ENCODE data around the gene LITAFD. TPM values are rescaled to one million over a fixed set of nuclear protein-coding genes. Genes with fewer than 3 reads are reported as not detected.
"Not testable (repeated sequence)": the region's sequence is repeated elsewhere in the genome, so short reads cannot be mapped to it uniquely, and the experiment has no call there.

Gene LITAFD
- total and polyA plus RNA-seq, 2 experiments from 2014 or later: not detected

- Mint-ChIP-seq H3K4me3 (no peak overlapping the region), H3K4me1 (peaks cover 16% of the 10 kb centered on the region), H3K27ac (no peak overlapping the region), H3K36me3 (ENCODE audit: low read depth) (peaks cover 6% of the 10 kb centered on the region), H3K27me3 (ENCODE audit: insufficient read depth, low read depth, poor library complexity) (peaks cover 21% of the 10 kb centered on the region), H3K9me3 (no peaks in the 10 kb centered on the region; the same call in 2 of the 3 replicates)
- TF ChIP-seq ZNF114 (CRISPR knock-in tag; IDR thresholded peaks at IDR 0.05) (no peak), JUNB (IDR thresholded peaks at IDR 0.05; ENCODE audit: unreplicated experiment) (no peak), POLR2AphosphoS5 (IDR thresholded peaks at IDR 0.05; ENCODE audit: low read depth) (no peak)
- H3F3A ChIP-seq (replicated peaks; ENCODE audit: low read depth): peaks cover 9% of the 10 kb centered on the region; the same call in 1 of the 2 replicates
- peaks cover 9% of the 10 kb centered on the region for H4K20me1 ChIP-seq (replicated peaks; ENCODE audit: insufficient read depth)
- peaks cover 8% of the 10 kb centered on the region for H3K4me1 ChIP-seq (ENCODE audit: insufficient read depth)
- ATAC-seq (no peak), DNase-seq (ENCODE audit: low spot score) (no peak)
- H3K79me2 ChIP-seq (replicated peaks; ENCODE audit: insufficient read depth): peaks cover 17% of the 10 kb centered on the region
- H3K4me2 ChIP-seq: no peak overlapping the region
- H3K9me2 ChIP-seq (ENCODE audit: insufficient read depth): no peaks in the 10 kb centered on the region
- H3K27ac ChIP-seq (ENCODE audit: low read depth): no peak overlapping the region
- no peak overlapping the region for H3K4me3 ChIP-seq
- no peak overlapping the region for H2AFZ ChIP-seq
- no peaks in the 10 kb centered on the region for H3K27me3 ChIP-seq (ENCODE audit: insufficient read depth)
- H3K36me3 ChIP-seq (ENCODE audit: insufficient read depth): no peaks in the 10 kb centered on the region
Measured at GRCh38 chr16:8872071-8872470, 10.1 kb upstream of the LITAFD start.

DNA sequence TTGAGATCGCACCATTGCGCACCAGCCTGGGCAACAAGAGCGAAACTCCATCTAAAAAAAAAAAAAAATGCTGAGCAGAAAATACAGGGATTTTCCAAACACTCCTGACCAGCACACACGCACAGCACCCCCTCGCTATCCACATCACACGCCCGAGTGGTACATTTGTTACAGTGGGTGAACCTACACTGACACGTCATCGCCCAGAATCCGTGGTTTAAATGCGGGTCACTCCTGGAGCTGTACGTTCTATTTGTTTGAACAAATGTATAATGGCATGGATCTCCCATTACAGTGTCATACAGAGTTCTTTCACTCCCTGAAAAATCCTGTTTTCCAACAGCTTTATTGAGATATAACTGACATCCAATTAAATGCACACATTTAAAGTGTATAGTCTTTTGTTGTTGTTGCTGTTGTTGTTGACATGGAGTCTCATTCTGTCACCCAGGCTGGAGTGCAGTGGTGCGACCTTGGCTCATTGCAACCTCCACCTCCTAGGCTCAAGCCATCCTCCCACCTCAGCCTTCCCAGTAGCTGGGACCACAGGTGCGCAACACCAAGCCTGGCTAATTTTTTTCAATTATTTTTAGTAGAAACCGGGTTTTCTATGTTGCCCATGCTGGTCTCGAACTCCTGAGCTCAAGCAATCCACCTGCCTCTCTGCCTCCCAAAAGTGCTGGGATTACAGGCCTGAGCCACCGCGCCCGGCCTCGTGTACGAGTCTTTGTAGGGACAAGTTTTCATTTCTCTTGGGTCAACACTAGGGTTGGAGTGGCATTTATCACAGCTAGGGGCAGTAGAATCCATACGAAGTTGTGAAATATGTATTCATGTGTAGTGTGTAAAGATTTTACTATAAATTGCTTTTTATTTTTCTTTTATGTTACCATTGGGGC is 8.9 kb upstream of the LITAFD start:
- ATAC-seq (no peak), DNase-seq (ENCODE audit: low spot score) (no peak)
- Histone ChIP-seq H3K36me3 (ENCODE audit: insufficient read depth) (no peaks in the 10 kb centered on the region), H3K79me2 (replicated peaks; ENCODE audit: insufficient read depth) (peaks cover 6% of the 10 kb centered on the region), H3F3A (replicated peaks; ENCODE audit: low read depth) (peaks cover 7% of the 10 kb centered on the region; the same call in 1 of the 2 replicates), H4K20me1 (replicated peaks; ENCODE audit: insufficient read depth) (no peaks in the 10 kb centered on the region), H3K4me2 (no peak overlapping the region), H3K4me1 (ENCODE audit: insufficient read depth) (peaks cover 11% of the 10 kb centered on the region), H2AFZ (no peak overlapping the region), H3K9me2 (ENCODE audit: insufficient read depth) (no peaks in the 10 kb centered on the region), H3K27me3 (ENCODE audit: insufficient read depth) (no peaks in the 10 kb centered on the region), H3K27ac (ENCODE audit: low read depth) (no peak overlapping the region), H3K4me3 (no peak overlapping the region)
- no peaks in the 10 kb centered on the region for H3K36me3 Mint-ChIP-seq (ENCODE audit: low read depth)
- H3K4me3 Mint-ChIP-seq: no peak overlapping the region
- peaks cover 13% of the 10 kb centered on the region for H3K27me3 Mint-ChIP-seq (ENCODE audit: insufficient read depth, low read depth, poor library complexity)
- H3K9me3 Mint-ChIP-seq: no peaks in the 10 kb centered on the region
- H3K4me1 Mint-ChIP-seq: peaks cover 20% of the 10 kb centered on the region
- TF ChIP-seq, protein P1, sequence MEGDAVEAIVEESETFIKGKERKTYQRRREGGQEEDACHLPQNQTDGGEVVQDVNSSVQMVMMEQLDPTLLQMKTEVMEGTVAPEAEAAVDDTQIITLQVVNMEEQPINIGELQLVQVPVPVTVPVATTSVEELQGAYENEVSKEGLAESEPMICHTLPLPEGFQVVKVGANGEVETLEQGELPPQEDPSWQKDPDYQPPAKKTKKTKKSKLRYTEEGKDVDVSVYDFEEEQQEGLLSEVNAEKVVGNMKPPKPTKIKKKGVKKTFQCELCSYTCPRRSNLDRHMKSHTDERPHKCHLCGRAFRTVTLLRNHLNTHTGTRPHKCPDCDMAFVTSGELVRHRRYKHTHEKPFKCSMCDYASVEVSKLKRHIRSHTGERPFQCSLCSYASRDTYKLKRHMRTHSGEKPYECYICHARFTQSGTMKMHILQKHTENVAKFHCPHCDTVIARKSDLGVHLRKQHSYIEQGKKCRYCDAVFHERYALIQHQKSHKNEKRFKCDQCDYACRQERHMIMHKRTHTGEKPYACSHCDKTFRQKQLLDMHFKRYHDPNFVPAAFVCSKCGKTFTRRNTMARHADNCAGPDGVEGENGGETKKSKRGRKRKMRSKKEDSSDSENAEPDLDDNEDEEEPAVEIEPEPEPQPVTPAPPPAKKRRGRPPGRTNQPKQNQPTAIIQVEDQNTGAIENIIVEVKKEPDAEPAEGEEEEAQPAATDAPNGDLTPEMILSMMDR (conservative IDR thresholded peaks at IDR 0.05; ENCODE audit: low read depth in 2 of 2): peak in 1 of 2 experiments; percentile 33; a peak in 2 of 4 replicates
- no peak for TF ChIP-seq NANOG (IDR thresholded peaks at IDR 0.05; ENCODE audit: borderline replicate concordance)
- no peak overlapping the region for H3K27ac Mint-ChIP-seq

DNA sequence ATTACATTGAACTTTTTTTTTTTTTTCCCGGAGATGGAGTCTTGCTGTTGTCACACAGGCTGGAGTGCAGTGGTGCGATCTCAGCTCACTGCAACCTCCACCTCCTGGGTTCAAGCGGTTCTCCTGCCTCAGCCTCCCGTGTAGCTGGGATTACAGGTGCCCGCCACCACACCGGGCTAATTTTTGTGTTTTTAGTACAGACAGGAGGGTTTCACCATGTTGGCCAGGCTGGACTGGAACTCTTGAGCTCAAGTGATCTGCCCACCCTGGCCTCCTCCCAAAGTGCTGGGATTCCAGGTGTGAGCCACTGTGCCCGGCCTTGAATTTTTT is 8.3 kb upstream of the LITAFD start:
- not testable (repeated sequence) for H3K9me2 ChIP-seq (ENCODE audit: insufficient read depth); DNase-seq (ENCODE audit: low spot score); H3K27ac Mint-ChIP-seq; ATAC-seq; H3K27me3 ChIP-seq (ENCODE audit: insufficient read depth); H3K4me2 ChIP-seq; H3F3A ChIP-seq (replicated peaks; ENCODE audit: low read depth); H3K27ac ChIP-seq (ENCODE audit: low read depth); H3K36me3 ChIP-seq (ENCODE audit: insufficient read depth); H3K36me3 Mint-ChIP-seq (ENCODE audit: low read depth); H2AFZ ChIP-seq; H4K20me1 ChIP-seq (replicated peaks; ENCODE audit: insufficient read depth); H3K9me3 Mint-ChIP-seq; H3K79me2 ChIP-seq (replicated peaks; ENCODE audit: insufficient read depth); H3K4me3 Mint-ChIP-seq; H3K4me3 ChIP-seq
- Mint-ChIP-seq H3K27me3 (ENCODE audit: insufficient read depth, low read depth, poor library complexity) (peaks cover 13% of the 10 kb centered on the region), H3K4me1 (peaks cover 26% of the 10 kb centered on the region)
- peaks cover 17% of the 10 kb centered on the region for H3K4me1 ChIP-seq (ENCODE audit: insufficient read depth)

All from GM23338 (cell line).